ENCODE data around the gene NUDT13. TPM values are rescaled to one million over a fixed set of nuclear protein-coding genes. Genes with fewer than 3 reads are reported as not detected.

Gene NUDT13
- total RNA-seq, 1 experiment from 2014 or later = 2.9 TPM

DNA sequence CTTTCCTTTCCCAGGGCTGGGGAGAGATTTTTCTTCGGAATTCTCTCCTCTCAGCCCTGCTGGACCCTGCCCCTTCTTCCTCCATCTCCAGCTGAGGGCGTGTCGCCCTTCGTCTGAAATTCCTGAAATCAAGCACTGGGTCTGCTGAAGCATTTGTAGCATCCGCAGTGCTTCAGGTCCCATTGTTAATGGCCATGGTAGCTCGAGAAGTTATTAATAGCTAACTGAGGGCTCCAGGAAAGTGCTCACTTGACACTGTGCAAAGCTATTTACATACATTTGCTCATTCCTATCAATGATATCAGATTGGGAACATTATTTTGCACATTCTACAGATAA, 58.2 kb downstream of the NUDT13 start (continued):
- TF ChIP-seq, protein P1, sequence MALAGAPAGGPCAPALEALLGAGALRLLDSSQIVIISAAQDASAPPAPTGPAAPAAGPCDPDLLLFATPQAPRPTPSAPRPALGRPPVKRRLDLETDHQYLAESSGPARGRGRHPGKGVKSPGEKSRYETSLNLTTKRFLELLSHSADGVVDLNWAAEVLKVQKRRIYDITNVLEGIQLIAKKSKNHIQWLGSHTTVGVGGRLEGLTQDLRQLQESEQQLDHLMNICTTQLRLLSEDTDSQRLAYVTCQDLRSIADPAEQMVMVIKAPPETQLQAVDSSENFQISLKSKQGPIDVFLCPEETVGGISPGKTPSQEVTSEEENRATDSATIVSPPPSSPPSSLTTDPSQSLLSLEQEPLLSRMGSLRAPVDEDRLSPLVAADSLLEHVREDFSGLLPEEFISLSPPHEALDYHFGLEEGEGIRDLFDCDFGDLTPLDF (CRISPR knock-in tag; IDR thresholded peaks at IDR 0.05) = no peak
- TF ChIP-seq ZNF138 (CRISPR knock-in tag; conservative IDR thresholded peaks at IDR 0.05) (no peak), GABPB1 (CRISPR knock-in tag; IDR thresholded peaks at IDR 0.05) (no peak), NFE2L1 (CRISPR knock-in tag; IDR thresholded peaks at IDR 0.05) (no peak), ZNF416 (CRISPR knock-in tag; IDR thresholded peaks at IDR 0.05) (no peak), RELA (CRISPR knock-in tag; IDR thresholded peaks at IDR 0.05; ENCODE audit: borderline replicate concordance) (no peak), ETV6 (CRISPR knock-in tag; IDR thresholded peaks at IDR 0.05) (no peak)
- TF ChIP-seq, protein P2, sequence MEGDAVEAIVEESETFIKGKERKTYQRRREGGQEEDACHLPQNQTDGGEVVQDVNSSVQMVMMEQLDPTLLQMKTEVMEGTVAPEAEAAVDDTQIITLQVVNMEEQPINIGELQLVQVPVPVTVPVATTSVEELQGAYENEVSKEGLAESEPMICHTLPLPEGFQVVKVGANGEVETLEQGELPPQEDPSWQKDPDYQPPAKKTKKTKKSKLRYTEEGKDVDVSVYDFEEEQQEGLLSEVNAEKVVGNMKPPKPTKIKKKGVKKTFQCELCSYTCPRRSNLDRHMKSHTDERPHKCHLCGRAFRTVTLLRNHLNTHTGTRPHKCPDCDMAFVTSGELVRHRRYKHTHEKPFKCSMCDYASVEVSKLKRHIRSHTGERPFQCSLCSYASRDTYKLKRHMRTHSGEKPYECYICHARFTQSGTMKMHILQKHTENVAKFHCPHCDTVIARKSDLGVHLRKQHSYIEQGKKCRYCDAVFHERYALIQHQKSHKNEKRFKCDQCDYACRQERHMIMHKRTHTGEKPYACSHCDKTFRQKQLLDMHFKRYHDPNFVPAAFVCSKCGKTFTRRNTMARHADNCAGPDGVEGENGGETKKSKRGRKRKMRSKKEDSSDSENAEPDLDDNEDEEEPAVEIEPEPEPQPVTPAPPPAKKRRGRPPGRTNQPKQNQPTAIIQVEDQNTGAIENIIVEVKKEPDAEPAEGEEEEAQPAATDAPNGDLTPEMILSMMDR (IDR thresholded peaks at IDR 0.05) = no peak
- TF ChIP-seq, protein P3, sequence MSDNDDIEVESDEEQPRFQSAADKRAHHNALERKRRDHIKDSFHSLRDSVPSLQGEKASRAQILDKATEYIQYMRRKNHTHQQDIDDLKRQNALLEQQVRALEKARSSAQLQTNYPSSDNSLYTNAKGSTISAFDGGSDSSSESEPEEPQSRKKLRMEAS (CRISPR knock-in tag; IDR thresholded peaks at IDR 0.05) = no peak; the same call in 1 of the 2 replicates

DNA sequence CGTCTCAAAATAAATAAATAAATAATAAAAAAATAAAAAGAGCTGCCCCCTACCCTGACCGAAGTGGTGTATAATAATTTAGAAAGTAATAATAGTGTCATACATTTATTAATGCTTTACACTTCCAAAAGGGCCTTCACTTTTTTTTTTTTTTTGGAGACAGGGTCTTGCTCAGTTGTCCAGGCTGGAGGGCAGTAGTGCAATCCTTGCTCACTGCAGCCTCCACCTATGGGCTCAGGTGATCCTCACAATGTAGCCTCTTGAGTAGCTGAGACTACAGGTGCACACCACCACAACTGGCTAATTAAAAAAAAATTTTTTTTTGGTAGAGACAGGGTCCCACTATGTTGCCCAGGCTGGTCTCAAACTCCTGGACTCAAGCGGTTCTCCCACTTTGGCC, 59.1 kb downstream of the NUDT13 start:
- H3K4me3 Mint-ChIP-seq = peak overlapping the region; percentile 100
- ChIA-PET POLR2A (interaction anchor here (1.1 kb wide), 1 partner anchor 74 kb away, joined by 3 read pairs; no protein-coding TSS in a partner anchor), CTCF (interaction anchor here (1.4 to 1.7 kb wide), 2 partner anchors 11 to 335 kb away, joined by 3 to 5 read pairs; no protein-coding TSS in a partner anchor)
- H3K9me3 Mint-ChIP-seq = no peaks in the 10 kb centered on the region
- DNase-seq (ENCODE audit: low spot score) (no peak), ATAC-seq (no peak)
- peaks cover 14% of the 10 kb centered on the region for H3K4me1 Mint-ChIP-seq
- H3K27ac Mint-ChIP-seq = no peak overlapping the region
- peaks cover 2% of the 10 kb centered on the region; the same call in 1 of the 2 replicates for H3K36me3 Mint-ChIP-seq
- no peaks in the 10 kb centered on the region; the same call in 1 of the 2 replicates for H3K27me3 Mint-ChIP-seq (ENCODE audit: low read depth)
- TF ChIP-seq, protein P4, sequence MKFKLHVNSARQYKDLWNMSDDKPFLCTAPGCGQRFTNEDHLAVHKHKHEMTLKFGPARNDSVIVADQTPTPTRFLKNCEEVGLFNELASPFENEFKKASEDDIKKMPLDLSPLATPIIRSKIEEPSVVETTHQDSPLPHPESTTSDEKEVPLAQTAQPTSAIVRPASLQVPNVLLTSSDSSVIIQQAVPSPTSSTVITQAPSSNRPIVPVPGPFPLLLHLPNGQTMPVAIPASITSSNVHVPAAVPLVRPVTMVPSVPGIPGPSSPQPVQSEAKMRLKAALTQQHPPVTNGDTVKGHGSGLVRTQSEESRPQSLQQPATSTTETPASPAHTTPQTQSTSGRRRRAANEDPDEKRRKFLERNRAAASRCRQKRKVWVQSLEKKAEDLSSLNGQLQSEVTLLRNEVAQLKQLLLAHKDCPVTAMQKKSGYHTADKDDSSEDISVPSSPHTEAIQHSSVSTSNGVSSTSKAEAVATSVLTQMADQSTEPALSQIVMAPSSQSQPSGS (CRISPR knock-in tag; IDR thresholded peaks at IDR 0.05; ENCODE audit: borderline replicate concordance, low read depth) = no peak
- peak; percentile 81 for TF ChIP-seq ZNF121 (CRISPR knock-in tag; IDR thresholded peaks at IDR 0.05)

DNA sequence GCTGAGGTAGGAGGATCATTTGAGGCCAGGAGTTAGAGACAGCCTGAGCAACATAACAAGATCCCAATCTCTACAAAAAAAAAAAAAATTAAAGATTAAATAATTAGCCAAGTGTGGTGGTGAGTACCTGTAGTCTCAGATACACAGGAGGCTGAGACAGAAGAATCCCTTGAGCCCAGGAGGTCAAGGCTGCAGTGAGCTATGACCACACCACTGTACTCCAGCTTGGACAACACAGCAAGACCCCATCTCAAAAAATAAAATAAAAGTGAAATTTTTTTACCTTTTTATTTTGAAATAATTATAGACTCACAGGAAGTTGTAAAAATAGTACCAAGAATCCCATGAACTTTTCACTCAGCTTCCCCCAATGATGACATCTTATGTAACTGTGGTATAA, 62.6 kb downstream of the NUDT13 start:
- TF ChIP-seq SOX15 (CRISPR knock-in tag; IDR thresholded peaks at IDR 0.05) (no peak), ZNF232 (CRISPR knock-in tag; IDR thresholded peaks at IDR 0.05) (no peak), MYBL2 (CRISPR knock-in tag; IDR thresholded peaks at IDR 0.05) (no peak), ZNF263 (CRISPR knock-in tag; IDR thresholded peaks at IDR 0.05; ENCODE audit: low read depth) (no peak), TCF7 (CRISPR knock-in tag; IDR thresholded peaks at IDR 0.05; ENCODE audit: low read depth) (no peak), SMAD4 (CRISPR knock-in tag; IDR thresholded peaks at IDR 0.05) (no peak), TEAD4 (CRISPR knock-in tag; IDR thresholded peaks at IDR 0.05) (no peak)
- TF ChIP-seq, protein P5, sequence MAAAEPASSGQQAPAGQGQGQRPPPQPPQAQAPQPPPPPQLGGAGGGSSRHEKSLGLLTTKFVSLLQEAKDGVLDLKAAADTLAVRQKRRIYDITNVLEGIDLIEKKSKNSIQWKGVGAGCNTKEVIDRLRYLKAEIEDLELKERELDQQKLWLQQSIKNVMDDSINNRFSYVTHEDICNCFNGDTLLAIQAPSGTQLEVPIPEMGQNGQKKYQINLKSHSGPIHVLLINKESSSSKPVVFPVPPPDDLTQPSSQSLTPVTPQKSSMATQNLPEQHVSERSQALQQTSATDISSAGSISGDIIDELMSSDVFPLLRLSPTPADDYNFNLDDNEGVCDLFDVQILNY (CRISPR knock-in tag; IDR thresholded peaks at IDR 0.05) = no peak
- TF ChIP-seq, protein P6, sequence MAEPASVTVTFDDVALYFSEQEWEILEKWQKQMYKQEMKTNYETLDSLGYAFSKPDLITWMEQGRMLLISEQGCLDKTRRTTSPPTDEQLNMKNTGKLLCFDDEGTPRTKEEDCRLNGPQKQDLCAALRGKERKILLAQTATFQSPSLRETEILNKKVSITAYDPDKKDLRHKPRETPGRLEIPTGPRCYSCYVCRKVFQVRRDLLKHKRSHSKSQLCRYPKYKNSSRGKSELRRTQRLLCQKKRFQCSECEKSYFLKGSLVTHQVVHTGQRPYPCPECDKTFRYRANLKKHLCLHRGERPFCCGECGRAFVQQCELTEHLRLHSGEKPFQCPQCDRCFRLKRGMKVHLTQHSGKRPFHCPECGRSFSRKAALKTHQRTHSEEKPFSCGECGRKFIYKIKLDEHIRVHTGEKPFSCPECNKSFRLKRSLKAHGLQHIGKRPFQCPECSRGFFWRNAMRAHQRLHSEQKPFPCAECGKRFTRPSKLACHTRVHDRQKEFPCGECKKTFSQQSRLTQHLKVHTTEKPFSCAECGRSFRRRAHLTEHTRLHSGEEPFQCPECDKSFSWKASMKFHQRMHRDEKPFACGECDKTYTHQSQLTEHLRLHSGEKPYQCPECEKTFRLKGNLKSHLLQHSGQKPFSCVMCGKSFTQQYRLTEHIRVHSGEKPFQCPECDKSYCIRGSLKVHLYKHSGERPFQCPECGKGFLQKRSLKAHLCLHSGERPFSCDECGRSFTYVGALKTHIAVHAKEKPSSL (CRISPR knock-in tag; conservative IDR thresholded peaks at IDR 0.05) = no peak
- Mint-ChIP-seq H3K27ac (no peak overlapping the region), H3K4me1 (peaks cover 4% of the 10 kb centered on the region; the same call in 1 of the 2 replicates), H3K36me3 (peaks cover 3% of the 10 kb centered on the region; the same call in 1 of the 2 replicates), H3K4me3 (no peak overlapping the region), H3K27me3 (ENCODE audit: low read depth) (no peaks in the 10 kb centered on the region; the same call in 1 of the 2 replicates), H3K9me3 (no peaks in the 10 kb centered on the region)
- no peak for DNase-seq (ENCODE audit: low spot score)
- CTCF ChIA-PET = no interaction called here
- no peak for ATAC-seq
- POLR2A ChIA-PET = no interaction called here
